A673 (cell line): Measurements from ENCODE around the gene WDR5B. TPM values are rescaled to one million over a fixed set of nuclear protein-coding genes. Genes with fewer than 3 reads are reported as not detected.
A peak's percentile ranks its signal among the peaks of the same experiment; 100 is the strongest.

Experiments
- BruUV-seq: library from RNA; stranded (reverse); fragments of 400-500 nt; replicated peaks from 2 replicates; lab custom pipeline; 2021; lab: Mats Ljungman, UMichigan
- CTCF ChIA-PET: fragments of 300-600 bp; sonication (Branson Sonifier 250); formaldehyde crosslinking; loops from one replicate; lab custom pipeline; 2022; ENCODE audit warnings: antibody characterized with exemption; lab: Charles Lee
- POLR2A ChIA-PET: fragments of 300-600 bp; sonication (Branson Sonifier 250); formaldehyde crosslinking; loops from one replicate; lab custom pipeline; 2022; ENCODE audit warnings: antibody characterized with exemption; ENCODE audit not compliant: low non-redundant PET; lab: Charles Lee
- DNase-seq: peaks from one replicate; pipeline ENCODE4 v3.0.0-alpha.2; 2015; ENCODE audit warnings: low spot score
- H3K27ac ChIP-seq: fragments of 200-600 bp; sonication (generic); 2 replicates; pipeline ENCODE4 v1.5.1; 2016; ENCODE audit warnings: mixed run types, low read depth, mild to moderate bottlenecking, mixed read lengths, antibody characterized with exemption, low read length; ENCODE audit not compliant: poor library complexity, severe bottlenecking
- H3K27me3 ChIP-seq: fragments of 200-600 bp; sonication (generic); replicated peaks from 2 replicates; pipeline ENCODE4 v1.6.1; 2017; ENCODE audit warnings: mixed run types, low read depth, mild to moderate bottlenecking, mixed read lengths, antibody characterized with exemption, low read length; ENCODE audit not compliant: insufficient read depth, poor library complexity
- H3K36me3 ChIP-seq: fragments of 200-600 bp; sonication (generic); 2 replicates; pipeline ENCODE4 v1.6.1; 2016; ENCODE audit warnings: mixed run types, mild to moderate bottlenecking, mixed read lengths, antibody characterized with exemption, low read length; ENCODE audit not compliant: insufficient read depth, poor library complexity, severe bottlenecking
- H3K4me1 ChIP-seq: fragments of 200-600 bp; sonication (generic); 2 replicates; pipeline ENCODE4 v1.6.1; 2017; ENCODE audit warnings: mixed run types, mild to moderate bottlenecking, mixed read lengths, antibody characterized with exemption, low read length; ENCODE audit not compliant: insufficient read depth, poor library complexity, severe bottlenecking
- H3K4me3 ChIP-seq: fragments of 200-600 bp; sonication (generic); 2 replicates; pipeline ENCODE4 v1.5.1; 2016; ENCODE audit warnings: low read depth, mixed run types, mild to moderate bottlenecking, mixed read lengths, low read length; ENCODE audit not compliant: poor library complexity, severe bottlenecking
- H3K9me3 ChIP-seq: fragments of 200-600 bp; sonication (generic); 2 replicates; pipeline ENCODE4 v1.6.1; 2016; ENCODE audit warnings: mixed run types, low read depth, mild to moderate bottlenecking, mixed read lengths, antibody characterized with exemption, low read length; ENCODE audit not compliant: poor library complexity, severe bottlenecking
- CTCF ChIP-seq: fragments of 300-800, 200-600 bp; sonication (generic); conservative IDR thresholded peaks from 2 replicates; pipeline ENCODE4 v1.5.1; 2017; ENCODE audit warnings: low read depth, mild to moderate bottlenecking, antibody characterized with exemption, low read length, moderate library complexity, mixed read lengths
- EZH2 ChIP-seq: fragments of 200-600 bp; sonication (generic); IDR thresholded peaks from 2 replicates; pipeline ENCODE4 v1.6.1; 2017; ENCODE audit warnings: borderline replicate concordance, low read depth, mild to moderate bottlenecking, mixed read lengths, antibody characterized with exemption, low read length; ENCODE audit not compliant: poor library complexity, severe bottlenecking
- intact Hi-C: fragments of 100-400 bp; cut with micrococcal nuclease; formaldehyde crosslinking; loops from one replicate; pipeline ENCODE4 v1.10.0; 2022; ENCODE audit not compliant: unreplicated experiment
- total RNA-seq: library from RNA; stranded (reverse); gene quantifications from 2 replicates; pipeline ENCODE4 v1.2.3, GENCODE V29; 2021

The WDR5B gene
- total RNA-seq, 1 experiment from 2014 or later = 4.6 TPM

GRCh38 chr3:122383771-122384697, 31.8 kb downstream of the WDR5B start, which contains the start of gene FAM162A:
Gene FAM162A, plus strand, starts transcription at chr3:122384182. Its CDS starts 84 bp downstream, at chr3:122384266.
- TF ChIP-seq EZH2 = no peak
- peak; percentile 77 for TF ChIP-seq CTCF
- no TSS peak for BruUV-seq

GRCh38 chr3:122382888-122383666, 32.8 kb downstream of the WDR5B start, which contains the start of gene MIX23:
Gene MIX23, minus strand, starts transcription at chr3:122383231. Its CDS starts 7 bp downstream, at chr3:122383224.
- DNase-seq = peak; percentile 94
- intact Hi-C loops = loop anchor here (1.0 kb wide), 1 partner anchor 411 kb away; no protein-coding TSS in a partner anchor
- H3K9me3 ChIP-seq = no peaks in the 10 kb centered on the region
- H3K27ac ChIP-seq = peak within 1 kb of the TSS; percentile 69
- peak within 1 kb of the TSS; percentile 73 for H3K4me3 ChIP-seq
- TF ChIP-seq EZH2 = no peak
- TF ChIP-seq CTCF = no peak
- no TSS peak for BruUV-seq
- CTCF ChIA-PET = no interaction called here
- no peaks in the 10 kb centered on the region for H3K36me3 ChIP-seq
- H3K4me1 ChIP-seq = peaks cover 14% of the 10 kb centered on the region
- no peaks in the 10 kb centered on the region for H3K27me3 ChIP-seq
- POLR2A ChIA-PET = no interaction called here

More at GRCh38 chr3:122383771-122384697, 31.8 kb downstream of the WDR5B start, which contains the start of gene FAM162A:
- H3K27me3 ChIP-seq = no peaks in the 10 kb centered on the region
- H3K9me3 ChIP-seq = no peaks in the 10 kb centered on the region
- peak within 1 kb of the TSS; percentile 73 for H3K4me3 ChIP-seq
- H3K4me1 ChIP-seq = peaks cover 14% of the 10 kb centered on the region
- ChIA-PET POLR2A (interaction anchor here (0.7 kb wide), 1 partner anchor 106 kb away, joined by 4 read pairs; no protein-coding TSS in a partner anchor), CTCF (interaction anchor here (0.5 to 1.6 kb wide), 5 partner anchors 9 to 296 kb away, joined by 3 to 13 read pairs (median 4); no protein-coding TSS in a partner anchor)
- intact Hi-C loops = loop anchor here (1.0 kb wide), 1 partner anchor 410 kb away; no protein-coding TSS in a partner anchor
- H3K36me3 ChIP-seq = no peaks in the 10 kb centered on the region
- peak; percentile 97 for DNase-seq
- H3K27ac ChIP-seq = peak within 1 kb of the TSS; percentile 69

- H3K4me3 ChIP-seq = no peak overlapping the region
- H3K36me3 ChIP-seq = no peaks in the 10 kb centered on the region
- ChIA-PET CTCF (no interaction called here), POLR2A (no interaction called here)
- TF ChIP-seq CTCF (no peak), EZH2 (no peak)
- H3K27me3 ChIP-seq = no peaks in the 10 kb centered on the region
- intact Hi-C loops = no loop called here
- peaks cover 5% of the 10 kb centered on the region for H3K4me1 ChIP-seq
- BruUV-seq = no TSS peak
- no peaks in the 10 kb centered on the region for H3K9me3 ChIP-seq
- DNase-seq = no peak
- no peak overlapping the region for H3K27ac ChIP-seq
Observed at GRCh38 chr3:122377975-122378374, 37.9 kb downstream of the WDR5B start.
